NCI-H2107 (cell line): ENCODE results near the gene ZIM2.

Experiments
- DNase-seq: peaks from one replicate; lab custom pipeline; 2025; lab: John Stamatoyannopoulos, UW

ZIM2 gene

GRCh38 chr19:56808717-56809392, 31.7 kb downstream of the ZIM2 start:
- DNase-seq, result no peak

- no peak for DNase-seq
Measured at GRCh38 chr19:56806639-56807038, 33.9 kb downstream of the ZIM2 start.

- no peak for DNase-seq
Measured at GRCh38 chr19:56778351-56778750, 62.2 kb downstream of the ZIM2 start.

- no peak for DNase-seq
Measured at GRCh38 chr19:56769650-56770049, 70.9 kb downstream of the ZIM2 start.

- no peak for DNase-seq
Measured at GRCh38 chr19:56765137-56765536, 75.4 kb downstream of the ZIM2 start.

- DNase-seq, result no peak
Measured at GRCh38 chr19:56764196-56764695, 76.3 kb downstream of the ZIM2 start.

GRCh38 chr19:56760842-56761241, 79.7 kb downstream of the ZIM2 start:
- DNase-seq, result no peak

- DNase-seq, result no peak
Measured at GRCh38 chr19:56759531-56759930, 81.0 kb downstream of the ZIM2 start.

- DNase-seq, result no peak
Measured at GRCh38 chr19:56751078-56751489, 89.4 kb downstream of the ZIM2 start.

GRCh38 chr19:56750658-56751057, 89.9 kb downstream of the ZIM2 start:
- DNase-seq, result no peak

GRCh38 chr19:56748378-56748777, 92.1 kb downstream of the ZIM2 start:
- DNase-seq, result no peak

GRCh38 chr19:56746367-56746766, 94.2 kb downstream of the ZIM2 start:
- no peak for DNase-seq

GRCh38 chr19:56740501-56740900, 100.0 kb downstream of the ZIM2 start:
- no peak for DNase-seq

GRCh38 chr19:56736571-56736970, 104.0 kb downstream of the ZIM2 start:
- no peak for DNase-seq

- DNase-seq, result no peak
Measured at GRCh38 chr19:56732976-56733375, 107.5 kb downstream of the ZIM2 start.

GRCh38 chr19:56727677-56728076, 112.8 kb downstream of the ZIM2 start:
- DNase-seq, result no peak

- DNase-seq, result no peak
Measured at GRCh38 chr19:56725829-56726424, 114.6 kb downstream of the ZIM2 start.
